ENCODE measurements around the gene ATXN1. TPM values are rescaled to one million over a fixed set of nuclear protein-coding genes. Genes with fewer than 3 reads are reported as not detected.

The ATXN1 gene
- total RNA-seq, 1 experiment from 2014 or later, result 6.3 TPM

DNA sequence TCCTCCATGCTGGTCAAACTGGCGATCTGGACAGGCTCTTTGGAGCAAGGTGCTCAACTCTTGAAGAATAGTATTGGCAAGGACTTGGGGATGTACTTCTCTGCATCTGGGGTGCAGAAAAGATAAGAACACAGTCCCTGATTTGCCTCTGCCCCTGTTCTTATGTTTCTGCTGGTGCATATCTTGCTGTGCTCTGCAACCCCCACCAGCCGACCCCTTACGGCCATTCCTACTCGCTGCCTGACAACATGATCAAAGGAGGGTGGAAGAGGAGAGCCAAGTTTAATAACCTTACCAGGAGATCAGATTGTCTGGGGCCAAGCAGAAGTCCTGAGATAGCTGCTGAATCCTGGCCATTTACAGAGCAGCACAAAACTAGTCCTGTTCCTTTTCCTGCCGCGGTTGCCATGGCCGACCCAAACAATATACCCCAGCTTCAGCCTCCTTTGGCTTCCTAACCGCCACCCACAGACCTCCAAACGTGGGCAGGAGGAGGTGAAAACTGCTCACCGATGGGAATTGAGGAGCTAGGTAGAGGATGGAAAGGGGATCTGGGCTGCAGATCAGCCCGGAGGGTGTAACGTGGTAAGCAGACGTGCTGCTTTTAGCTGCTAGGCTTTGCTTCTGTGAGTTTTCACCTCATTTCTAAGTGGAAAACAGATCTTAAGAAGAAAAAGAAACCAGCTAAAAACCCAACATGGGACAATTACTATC is 60.9 kb downstream of the ATXN1 start:
- no peaks in the 10 kb centered on the region for H3K9me3 ChIP-seq (replicated peaks)
- no peak for DNase-seq
- no peaks in the 10 kb centered on the region for H3K36me3 ChIP-seq
- no peaks in the 10 kb centered on the region for H3K27me3 ChIP-seq
- H3K27ac ChIP-seq, result no peak overlapping the region
- no peaks in the 10 kb centered on the region for H3K4me1 ChIP-seq
- H3K4me3 ChIP-seq, result no peak overlapping the region

DNA sequence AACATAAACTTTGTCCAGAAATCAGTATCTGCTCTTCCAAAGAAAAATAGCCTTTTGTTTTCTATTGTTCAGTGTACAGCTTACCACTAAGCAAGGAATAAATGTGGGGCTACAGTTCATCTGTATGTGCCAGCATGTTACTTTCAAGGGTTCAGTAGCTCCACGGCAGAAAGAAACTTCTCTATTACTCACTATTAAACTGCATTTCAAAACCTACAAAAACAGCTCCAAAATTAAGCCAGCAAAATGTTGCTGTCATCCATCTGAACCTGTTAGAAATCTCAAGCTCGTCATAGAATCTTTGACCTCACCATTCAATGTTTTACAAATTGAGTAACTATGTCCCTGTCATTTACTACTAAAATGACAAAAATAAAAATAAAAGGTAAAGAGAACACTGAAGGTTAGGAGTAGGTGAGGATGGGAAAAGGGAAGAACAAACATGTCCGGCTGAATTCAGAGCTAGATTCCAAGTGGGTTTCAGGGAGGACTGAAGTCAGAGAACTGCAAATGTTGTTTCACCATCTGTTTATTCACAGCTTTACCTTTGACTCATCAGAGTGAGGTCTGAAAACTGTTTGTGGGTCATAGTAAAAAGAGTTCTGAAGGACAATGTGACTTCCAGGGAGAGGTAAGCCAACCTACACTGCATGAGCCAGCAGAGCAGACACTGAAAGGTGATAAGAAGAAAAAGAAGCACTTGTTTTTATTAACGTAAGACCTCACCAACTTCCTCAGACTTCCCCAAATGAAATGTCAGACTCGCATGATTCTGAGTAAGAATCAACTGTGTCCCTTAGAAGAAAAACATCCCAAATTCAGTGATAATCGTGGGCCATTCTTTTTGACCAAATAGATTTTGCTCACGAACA is 62.0 kb downstream of the ATXN1 start:
- Histone ChIP-seq H3K9me3 (replicated peaks) (no peaks in the 10 kb centered on the region), H3K4me1 (no peaks in the 10 kb centered on the region), H3K27me3 (no peaks in the 10 kb centered on the region), H3K4me3 (no peak overlapping the region), H3K36me3 (no peaks in the 10 kb centered on the region), H3K27ac (no peak overlapping the region)
- DNase-seq, result no peak

GRCh38 chr6:16698162-16698533 is 63.1 kb downstream of the ATXN1 start:
- Histone ChIP-seq H3K9me3 (replicated peaks) (no peaks in the 10 kb centered on the region), H3K36me3 (no peaks in the 10 kb centered on the region), H3K27me3 (no peaks in the 10 kb centered on the region), H3K27ac (no peak overlapping the region), H3K4me3 (no peak overlapping the region), H3K4me1 (no peaks in the 10 kb centered on the region)
- DNase-seq, result no peak

DNA sequence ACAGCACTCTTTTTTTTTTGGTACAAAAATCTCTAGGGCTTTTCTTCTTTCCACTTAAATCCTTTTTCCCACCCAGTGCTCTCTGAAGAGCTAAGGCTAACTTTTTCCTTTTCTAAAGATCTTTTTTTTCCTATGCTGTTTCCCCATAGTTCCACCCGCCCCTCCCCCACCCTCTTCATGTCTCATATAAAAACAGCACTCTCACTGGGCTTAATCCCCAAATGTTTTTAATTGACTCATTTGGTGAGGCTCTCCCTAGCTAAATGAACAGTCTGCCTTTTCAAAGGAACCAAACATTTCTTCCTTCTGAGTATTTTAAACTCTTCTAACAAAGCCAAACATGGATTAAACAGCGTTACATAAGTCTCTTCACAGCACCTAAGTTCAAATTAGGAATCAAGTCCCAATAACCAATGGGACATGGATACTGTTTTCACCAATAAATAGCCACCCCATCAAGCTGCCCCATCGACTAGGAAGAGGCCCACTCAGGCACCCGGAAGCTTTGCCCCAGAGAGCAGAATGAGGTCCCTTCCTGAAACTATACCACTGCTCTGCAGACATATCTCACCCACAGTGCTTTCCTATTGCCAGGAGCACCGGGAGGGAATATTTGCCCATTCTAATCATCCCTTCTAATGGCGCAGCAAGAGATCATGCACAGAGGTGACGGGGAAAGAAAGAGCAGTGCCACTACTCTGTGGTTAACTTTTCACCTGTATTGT is 63.7 kb downstream of the ATXN1 start:
- Histone ChIP-seq H3K27me3 (no peaks in the 10 kb centered on the region), H3K27ac (no peak overlapping the region), H3K4me3 (no peak overlapping the region), H3K9me3 (replicated peaks) (no peaks in the 10 kb centered on the region), H3K4me1 (no peaks in the 10 kb centered on the region), H3K36me3 (no peaks in the 10 kb centered on the region)
- no peak for DNase-seq

GRCh38 chr6:16696496-16696895 is 64.8 kb downstream of the ATXN1 start:
- no peak for DNase-seq
- Histone ChIP-seq H3K27ac (no peak overlapping the region), H3K4me1 (no peaks in the 10 kb centered on the region), H3K27me3 (no peaks in the 10 kb centered on the region), H3K4me3 (no peak overlapping the region), H3K9me3 (replicated peaks) (no peaks in the 10 kb centered on the region), H3K36me3 (no peaks in the 10 kb centered on the region)

DNA sequence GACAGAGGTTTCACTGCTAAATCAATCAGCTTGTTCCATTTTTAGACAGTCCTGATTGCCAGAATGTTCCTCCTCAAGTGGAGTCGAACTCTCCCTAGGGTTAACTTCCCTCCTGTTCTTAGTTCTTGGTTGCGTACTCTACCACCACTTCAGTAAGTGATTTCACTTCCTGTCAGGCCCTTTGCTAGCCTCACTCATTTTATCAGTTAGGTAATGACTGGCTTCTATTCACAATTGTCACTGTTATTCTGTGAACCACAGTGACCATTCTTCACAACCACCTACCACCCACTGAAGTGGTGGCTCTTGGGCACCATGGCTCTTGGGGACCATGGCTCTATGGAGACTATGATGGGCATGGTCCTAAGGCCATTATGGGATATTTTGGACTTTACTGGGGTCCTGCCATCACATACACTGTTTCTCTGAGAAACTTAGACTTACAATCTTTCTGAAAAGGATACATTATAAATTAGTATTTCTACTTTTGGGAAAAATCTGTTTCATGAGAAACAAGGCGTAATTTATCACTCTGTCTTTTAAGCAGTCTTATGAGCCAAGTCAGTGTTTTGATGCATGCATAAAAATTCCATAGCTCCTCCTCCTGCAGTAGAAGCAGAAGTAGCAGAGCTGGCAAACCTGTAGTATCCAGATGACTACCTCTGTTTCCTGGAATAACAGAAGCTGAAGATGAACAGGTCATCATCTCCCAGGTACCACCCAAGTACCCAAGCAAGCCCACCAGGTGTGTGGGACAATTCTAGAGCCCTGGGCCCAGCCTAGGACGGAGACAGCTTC is 66.3 kb downstream of the ATXN1 start:
- H3K4me3 ChIP-seq, result no peak overlapping the region
- H3K9me3 ChIP-seq (replicated peaks), result no peaks in the 10 kb centered on the region
- H3K36me3 ChIP-seq, result no peaks in the 10 kb centered on the region
- no peak for DNase-seq
- H3K27me3 ChIP-seq, result no peaks in the 10 kb centered on the region
- H3K27ac ChIP-seq, result no peak overlapping the region
- no peaks in the 10 kb centered on the region for H3K4me1 ChIP-seq

GRCh38 chr6:16691324-16691723 is 69.9 kb downstream of the ATXN1 start:
- no peaks in the 10 kb centered on the region for H3K27me3 ChIP-seq
- no peaks in the 10 kb centered on the region for H3K9me3 ChIP-seq (replicated peaks)
- no peak overlapping the region for H3K4me3 ChIP-seq
- H3K27ac ChIP-seq, result no peak overlapping the region
- H3K36me3 ChIP-seq, result no peaks in the 10 kb centered on the region
- no peaks in the 10 kb centered on the region for H3K4me1 ChIP-seq
- no peak for DNase-seq

- Histone ChIP-seq H3K4me1 (no peaks in the 10 kb centered on the region), H3K9me3 (replicated peaks) (no peaks in the 10 kb centered on the region), H3K4me3 (no peak overlapping the region), H3K27ac (no peak overlapping the region), H3K36me3 (no peaks in the 10 kb centered on the region), H3K27me3 (no peaks in the 10 kb centered on the region)
- DNase-seq, result no peak
Observed at GRCh38 chr6:16690608-16691142, 70.6 kb downstream of the ATXN1 start.

- Histone ChIP-seq H3K27me3 (no peaks in the 10 kb centered on the region), H3K36me3 (no peaks in the 10 kb centered on the region), H3K9me3 (replicated peaks) (no peaks in the 10 kb centered on the region), H3K4me1 (no peaks in the 10 kb centered on the region), H3K27ac (no peak overlapping the region), H3K4me3 (no peak overlapping the region)
- DNase-seq, result no peak
Observed at GRCh38 chr6:16689788-16690607, 71.3 kb downstream of the ATXN1 start.

DNA sequence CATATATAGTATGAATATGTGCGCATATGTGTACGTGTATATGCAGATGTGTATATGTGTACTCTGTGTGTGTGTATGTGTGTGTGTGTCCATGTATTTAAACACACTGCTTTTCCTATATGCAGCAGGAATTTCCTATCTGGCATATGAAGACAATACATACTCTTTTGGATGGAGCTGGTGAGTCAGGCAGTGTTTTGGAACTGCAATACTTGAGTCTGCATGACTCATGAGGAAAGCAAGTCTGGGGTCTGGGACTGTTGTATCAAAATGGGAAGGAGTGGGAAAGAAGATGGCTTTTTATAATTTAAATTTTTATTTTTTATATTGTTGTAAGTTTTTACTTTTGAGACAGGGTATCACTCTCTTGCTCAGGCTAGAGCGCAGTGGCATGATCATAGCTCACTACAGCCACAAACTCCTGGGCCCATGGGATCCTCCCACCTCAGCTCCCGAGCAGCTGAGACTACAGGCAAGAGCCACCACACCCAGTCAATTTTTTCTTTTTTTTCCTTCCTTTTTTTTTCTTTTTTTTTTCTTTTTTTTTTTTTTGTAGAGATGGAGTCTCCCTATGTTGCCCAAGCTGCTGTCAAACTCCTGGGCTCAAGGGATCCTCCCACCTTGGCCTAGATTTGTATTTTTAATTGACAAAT is 72.2 kb downstream of the ATXN1 start:
- H3K9me3 ChIP-seq (replicated peaks), result no peaks in the 10 kb centered on the region
- no peak overlapping the region for H3K4me3 ChIP-seq
- H3K27me3 ChIP-seq, result no peaks in the 10 kb centered on the region
- H3K4me1 ChIP-seq, result no peaks in the 10 kb centered on the region
- no peaks in the 10 kb centered on the region for H3K36me3 ChIP-seq
- DNase-seq, result no peak
- no peak overlapping the region for H3K27ac ChIP-seq

DNA sequence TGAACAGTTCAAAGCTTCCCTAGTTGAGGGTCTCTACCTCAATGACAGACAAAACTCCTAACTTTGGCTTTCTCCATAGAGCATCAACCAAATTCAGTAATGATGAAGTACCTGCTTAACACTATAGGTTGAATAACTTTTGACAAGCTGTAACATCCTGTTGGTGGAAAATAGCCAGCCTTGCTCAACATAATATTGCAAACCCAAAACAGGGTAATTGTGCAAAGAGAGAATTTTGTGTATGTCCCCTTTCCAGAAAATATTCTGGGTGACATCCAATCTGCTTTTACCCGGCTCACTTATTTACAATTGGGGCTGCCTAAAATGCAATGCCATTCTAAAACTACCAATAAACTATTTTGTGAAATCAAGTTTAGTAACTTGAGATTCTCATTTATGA is 72.8 kb downstream of the ATXN1 start:
- Histone ChIP-seq H3K4me3 (no peak overlapping the region), H3K9me3 (replicated peaks) (no peaks in the 10 kb centered on the region), H3K27me3 (no peaks in the 10 kb centered on the region), H3K4me1 (no peaks in the 10 kb centered on the region), H3K27ac (no peak overlapping the region), H3K36me3 (no peaks in the 10 kb centered on the region)
- no peak for DNase-seq

DNA sequence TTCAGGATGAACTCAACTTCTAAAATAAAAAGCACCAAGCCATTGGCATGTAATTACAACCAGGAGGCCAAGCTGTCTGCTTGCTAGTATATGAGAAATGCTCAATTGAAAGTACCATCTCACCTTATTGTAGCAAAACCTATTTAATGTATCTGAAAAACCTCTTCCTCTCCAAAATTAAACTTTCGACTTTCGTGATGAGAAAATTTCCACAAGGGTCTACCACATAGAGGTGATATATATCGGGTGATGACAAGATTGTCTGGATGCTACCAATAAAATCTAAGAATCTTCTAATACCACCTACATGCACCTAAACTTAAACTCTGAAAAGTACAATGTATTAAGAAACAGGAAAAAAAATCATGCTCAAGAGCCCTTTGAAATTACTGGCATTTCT is 74.2 kb downstream of the ATXN1 start:
- no peaks in the 10 kb centered on the region for H3K36me3 ChIP-seq
- H3K27ac ChIP-seq, result no peak overlapping the region
- no peaks in the 10 kb centered on the region for H3K27me3 ChIP-seq
- H3K9me3 ChIP-seq (replicated peaks), result no peaks in the 10 kb centered on the region
- H3K4me3 ChIP-seq, result no peak overlapping the region
- DNase-seq, result no peak
- no peaks in the 10 kb centered on the region for H3K4me1 ChIP-seq

DNA sequence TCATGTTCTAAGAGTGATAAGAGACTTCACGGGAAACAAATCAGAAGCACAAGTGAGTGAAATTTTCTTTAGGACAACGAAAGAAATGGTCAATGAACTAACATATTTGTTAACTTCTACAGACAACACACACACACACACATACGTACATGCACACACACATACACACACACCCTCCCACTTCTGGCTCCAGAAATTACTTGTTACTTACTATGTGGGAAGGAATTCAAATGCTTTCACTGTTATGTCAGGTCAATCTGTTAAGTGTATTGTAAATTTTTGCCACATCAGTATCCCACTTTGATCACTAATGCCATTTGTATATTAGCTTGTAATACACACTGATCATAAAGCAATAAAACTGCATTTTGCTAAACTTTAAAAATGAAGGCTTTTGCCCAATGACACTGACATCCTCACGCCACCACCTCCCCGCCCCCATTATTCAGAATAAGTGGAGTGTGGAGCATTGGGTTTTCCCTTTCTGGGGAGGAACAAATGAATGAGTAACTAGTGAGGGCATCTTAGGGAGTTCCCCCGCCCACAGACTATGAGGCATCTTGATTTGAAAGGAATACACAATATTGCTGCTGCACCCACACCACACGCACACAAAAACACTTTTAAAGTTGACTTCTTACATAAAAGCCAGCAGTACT is 76.2 kb downstream of the ATXN1 start:
- Histone ChIP-seq H3K4me1 (no peaks in the 10 kb centered on the region), H3K27ac (no peak overlapping the region), H3K9me3 (replicated peaks) (no peaks in the 10 kb centered on the region), H3K36me3 (no peaks in the 10 kb centered on the region), H3K4me3 (no peak overlapping the region), H3K27me3 (no peaks in the 10 kb centered on the region)
- DNase-seq, result no peak

All from SJCRH30 (cell line).